ENCODE measurements around the gene STARD6. TPM values are rescaled to one million over a fixed set of nuclear protein-coding genes. Genes with fewer than 3 reads are reported as not detected.
"Not testable (repeated sequence)": the region's sequence is repeated elsewhere in the genome, so short reads cannot be mapped to it uniquely, and the experiment has no call there.

STARD6 gene
- total RNA-seq, 1 donor from 2014 or later: not detected

- no peak for TF ChIP-seq CTCF (IDR thresholded peaks at IDR 0.05; ENCODE audit: insufficient read depth, low read length, poor library complexity, severe bottlenecking)
- no peak for DNase-seq (ENCODE audit: low read depth)
- no peaks in the 10 kb centered on the region for H3K27me3 ChIP-seq (ENCODE audit: control insufficient read depth, insufficient read depth, low read length)
- no peak overlapping the region for H3K4me3 ChIP-seq (ENCODE audit: low read depth, low read length)
- H3K36me3 ChIP-seq (ENCODE audit: control insufficient read depth, insufficient read depth, low read length): no peaks in the 10 kb centered on the region
Observed at GRCh38 chr18:54316071-54316820, 41.4 kb downstream of the STARD6 start.

- H3K4me3 ChIP-seq (ENCODE audit: low read depth, low read length); DNase-seq (ENCODE audit: low read depth); H3K27me3 ChIP-seq (ENCODE audit: control insufficient read depth, insufficient read depth, low read length); H3K36me3 ChIP-seq (ENCODE audit: control insufficient read depth, insufficient read depth, low read length): not testable (repeated sequence)
Observed at GRCh38 chr18:54309564-54309963, 48.1 kb downstream of the STARD6 start.

GRCh38 chr18:54303408-54303807, 54.2 kb downstream of the STARD6 start:
- Histone ChIP-seq H3K27me3 (ENCODE audit: control insufficient read depth, insufficient read depth, low read length) (no peaks in the 10 kb centered on the region), H3K36me3 (ENCODE audit: control insufficient read depth, insufficient read depth, low read length) (no peaks in the 10 kb centered on the region), H3K4me3 (ENCODE audit: low read depth, low read length) (no peak overlapping the region)
- no peak for DNase-seq (ENCODE audit: low read depth)
- TF ChIP-seq CTCF (IDR thresholded peaks at IDR 0.05; ENCODE audit: insufficient read depth, low read length, poor library complexity, severe bottlenecking): no peak

- not testable (repeated sequence) for H3K27me3 ChIP-seq (ENCODE audit: control insufficient read depth, insufficient read depth, low read length); DNase-seq (ENCODE audit: low read depth); H3K36me3 ChIP-seq (ENCODE audit: control insufficient read depth, insufficient read depth, low read length); H3K4me3 ChIP-seq (ENCODE audit: low read depth, low read length)
Observed at GRCh38 chr18:54298991-54299390, 58.7 kb downstream of the STARD6 start.

GRCh38 chr18:54296062-54296461, 61.6 kb downstream of the STARD6 start:
- TF ChIP-seq CTCF (IDR thresholded peaks at IDR 0.05; ENCODE audit: insufficient read depth, low read length, poor library complexity, severe bottlenecking): no peak
- Histone ChIP-seq H3K27me3 (ENCODE audit: control insufficient read depth, insufficient read depth, low read length) (no peaks in the 10 kb centered on the region), H3K36me3 (ENCODE audit: control insufficient read depth, insufficient read depth, low read length) (no peaks in the 10 kb centered on the region), H3K4me3 (ENCODE audit: low read depth, low read length) (no peak overlapping the region)
- DNase-seq (ENCODE audit: low read depth): peak; percentile 2

GRCh38 chr18:54294274-54294673, 63.4 kb downstream of the STARD6 start:
- no peaks in the 10 kb centered on the region for H3K27me3 ChIP-seq (ENCODE audit: control insufficient read depth, insufficient read depth, low read length)
- H3K36me3 ChIP-seq (ENCODE audit: control insufficient read depth, insufficient read depth, low read length): no peaks in the 10 kb centered on the region
- DNase-seq (ENCODE audit: low read depth): no peak
- H3K4me3 ChIP-seq (ENCODE audit: low read depth, low read length): no peak overlapping the region
- no peak for TF ChIP-seq CTCF (IDR thresholded peaks at IDR 0.05; ENCODE audit: insufficient read depth, low read length, poor library complexity, severe bottlenecking)
